Measurements from ENCODE around the gene FARS2. TPM values are rescaled to one million over a fixed set of nuclear protein-coding genes. Genes with fewer than 3 reads are reported as not detected.

The FARS2 gene
- total RNA-seq = 27.7 and 29.9 TPM in 2 replicates

GRCh38 chr6:5260661-5261544, at the start of gene FARS2, which contains the start of gene LYRM4:
FARS2 (plus strand) TSS chr6:5261513.
LYRM4 (minus strand) TSS chr6:5260950; CDS start chr6:5260733, 217 bp downstream.

Other genes starting within 250 kb of the FARS2 start
- gene PPP1R3G, start 176.2 kb upstream of the FARS2 start, total RNA-seq = 0.93 and 1.2 TPM in 2 replicates
- 21.8 and 21.9 TPM in 2 replicates for gene LYRM4, start 563 bp upstream of the FARS2 start, total RNA-seq